ENCODE results near the gene GRIP1.
A peak's percentile ranks its signal among the peaks of the same experiment; 100 is the strongest.

The GRIP1 gene

DNA sequence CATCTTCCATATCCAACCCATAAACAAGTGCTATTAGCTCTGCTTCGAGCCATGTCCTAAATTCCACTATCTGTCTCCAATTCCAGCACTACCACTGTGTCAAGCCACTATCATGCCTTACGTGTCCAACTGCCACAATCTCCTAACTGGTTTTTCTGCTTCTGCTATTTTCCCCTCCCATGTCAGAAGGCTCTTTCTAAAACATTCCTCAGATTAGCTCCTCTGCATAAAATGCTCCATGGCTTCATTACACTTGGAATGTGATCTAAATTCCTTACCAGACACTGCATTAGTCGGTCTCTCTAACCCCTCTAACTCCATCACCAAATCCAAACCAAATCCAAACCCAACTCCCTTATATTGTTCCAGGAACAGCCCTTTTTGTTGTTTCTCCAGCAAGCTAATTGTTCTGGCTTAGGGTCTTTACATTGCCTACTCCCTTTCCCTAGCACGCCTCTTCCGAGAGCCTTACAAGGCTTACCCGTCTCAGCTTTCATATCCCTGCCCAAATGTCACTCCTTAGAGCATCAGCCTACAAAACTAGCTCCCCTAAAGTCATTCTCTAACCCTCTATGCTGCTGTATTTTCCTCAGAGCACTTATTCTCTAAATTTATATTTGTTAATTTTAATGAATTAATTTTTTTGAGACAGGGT is 236.8 kb downstream of the GRIP1 start:
- no peak for DNase-seq

DNA sequence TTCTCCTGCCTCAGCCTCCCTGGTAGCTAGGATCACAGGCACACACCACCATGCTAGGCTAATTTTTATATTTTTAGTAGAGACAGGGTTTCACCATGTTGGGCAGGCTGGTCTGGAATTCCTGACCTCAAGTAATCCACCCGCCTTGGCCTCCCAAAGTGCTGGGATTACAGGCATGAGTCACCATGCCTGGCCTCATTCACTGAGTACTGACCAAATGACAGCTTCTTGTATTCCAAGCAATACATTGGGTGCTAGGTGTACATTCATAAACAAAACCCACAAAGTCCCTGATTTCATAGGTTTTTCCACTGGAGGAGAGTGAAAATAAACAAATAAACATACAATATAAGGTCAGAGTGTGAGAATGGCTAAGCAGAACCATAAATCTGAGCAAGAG is 240.3 kb downstream of the GRIP1 start:
- no peak for DNase-seq

DNA sequence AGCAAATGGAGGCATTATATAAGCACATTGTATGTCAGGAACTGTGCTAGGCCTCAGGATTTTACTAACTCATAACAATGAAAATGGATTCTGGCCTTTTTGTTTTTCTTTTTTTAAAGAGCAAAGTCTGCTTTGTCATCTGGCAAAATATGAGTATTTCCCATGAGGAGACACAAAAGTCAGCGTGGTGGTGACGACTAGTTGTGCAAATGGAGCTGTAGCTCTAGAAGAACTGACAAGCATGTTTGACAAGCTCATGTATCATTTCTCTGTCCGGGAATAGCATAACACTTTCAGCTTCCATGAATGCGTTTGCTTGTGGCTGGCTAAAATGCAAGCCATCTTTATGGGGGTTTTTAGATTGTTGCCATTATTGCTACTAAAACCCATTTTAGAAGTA is 248.8 kb downstream of the GRIP1 start:
- DNase-seq, result no peak

DNA sequence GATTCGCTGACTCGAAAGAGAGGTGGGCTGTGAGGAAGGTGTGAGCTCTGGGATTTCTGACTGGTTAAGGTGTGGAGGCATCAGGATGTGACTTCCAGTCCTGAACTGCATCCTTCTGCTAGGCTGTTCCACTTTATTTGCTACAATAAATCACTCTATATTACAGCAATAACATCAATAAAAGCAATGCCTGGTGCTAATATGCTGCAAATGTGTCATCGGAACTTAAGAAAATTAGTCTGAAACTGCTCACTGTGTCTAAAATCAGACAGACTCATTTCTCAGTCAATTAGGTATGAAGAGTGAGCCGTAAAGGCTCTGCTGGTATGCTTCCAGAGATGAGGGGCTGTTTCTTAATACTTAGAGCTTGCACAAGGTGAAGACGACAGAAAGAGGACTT is 250.0 kb downstream of the GRIP1 start:
- DNase-seq, result peak; percentile 9

DNA sequence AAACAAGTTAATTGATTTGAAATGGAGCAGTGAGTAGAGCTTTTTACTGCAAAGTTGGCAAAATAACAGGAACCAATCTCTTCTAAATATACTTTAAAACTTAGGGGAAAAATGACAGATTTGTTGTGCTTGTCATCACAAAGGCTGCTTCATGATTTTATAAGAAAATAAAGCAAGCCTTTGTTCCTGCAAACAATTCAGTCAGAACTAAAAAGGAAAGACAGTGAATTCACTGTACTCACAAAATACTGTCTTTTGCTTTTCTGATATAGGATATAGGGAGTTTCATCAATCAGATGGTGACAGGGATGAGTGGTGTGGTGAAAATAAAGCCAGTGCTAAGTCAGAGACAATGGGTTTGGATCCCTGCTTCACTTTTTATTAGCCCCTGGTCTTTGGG is 250.6 kb downstream of the GRIP1 start:
- DNase-seq, result no peak

DNA sequence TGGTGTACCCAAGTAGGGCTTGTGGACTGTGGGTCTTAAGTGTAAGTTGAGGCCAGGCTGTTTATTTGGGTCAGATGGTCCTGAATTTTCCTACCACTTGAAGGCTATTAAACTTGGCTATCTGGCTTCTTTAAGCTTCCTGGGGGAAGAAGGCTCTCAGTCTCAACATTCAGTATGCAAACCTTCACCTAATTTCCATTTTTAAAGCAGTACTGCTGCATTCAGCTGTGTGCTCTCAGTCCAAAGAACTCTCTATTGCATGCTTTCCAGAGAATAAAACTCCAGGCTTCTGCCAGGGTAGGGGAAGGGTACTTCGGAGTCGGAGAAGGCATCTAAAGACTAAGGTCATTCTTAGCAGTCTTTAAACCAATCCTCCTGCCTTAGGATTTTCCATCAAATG is 252.2 kb downstream of the GRIP1 start:
- DNase-seq, result no peak

DNA sequence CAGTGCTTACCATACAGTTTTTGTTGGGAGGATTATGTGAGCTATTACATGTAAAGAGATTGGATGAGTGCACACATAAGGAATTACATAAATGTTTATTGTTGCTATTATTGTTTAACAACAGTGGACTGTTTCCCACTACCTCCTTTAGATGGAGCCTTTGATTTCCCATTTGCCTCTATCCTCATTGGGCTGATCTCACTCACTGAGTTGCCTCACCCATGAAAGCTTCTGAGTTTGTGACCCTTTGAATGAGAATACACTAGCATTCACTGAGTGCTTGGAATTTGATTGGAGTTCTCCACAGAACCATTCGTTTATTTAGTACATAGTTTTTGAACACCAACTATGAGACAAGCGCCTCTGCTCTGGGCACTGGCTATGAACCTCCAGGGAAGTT is 255.6 kb downstream of the GRIP1 start:
- no peak for DNase-seq

DNA sequence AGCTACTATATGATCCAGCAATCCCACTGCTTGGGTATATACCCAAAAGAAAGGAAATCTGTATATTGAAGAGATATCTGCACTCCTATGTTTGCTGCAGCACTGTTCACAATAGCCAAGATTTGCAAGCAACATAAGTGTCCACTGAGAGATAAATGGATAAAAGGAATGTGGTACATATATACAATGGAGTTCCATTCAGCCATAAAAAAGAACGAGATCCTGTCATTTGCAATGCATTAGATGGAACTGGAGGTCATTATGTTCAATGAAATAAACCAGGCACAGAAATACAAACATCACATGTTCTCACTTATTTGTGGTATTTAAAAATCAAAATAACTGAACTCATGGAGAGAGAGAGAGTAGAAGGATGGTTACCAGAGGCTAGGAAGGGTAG is 260.0 kb downstream of the GRIP1 start:
- DNase-seq, result no peak

DNA sequence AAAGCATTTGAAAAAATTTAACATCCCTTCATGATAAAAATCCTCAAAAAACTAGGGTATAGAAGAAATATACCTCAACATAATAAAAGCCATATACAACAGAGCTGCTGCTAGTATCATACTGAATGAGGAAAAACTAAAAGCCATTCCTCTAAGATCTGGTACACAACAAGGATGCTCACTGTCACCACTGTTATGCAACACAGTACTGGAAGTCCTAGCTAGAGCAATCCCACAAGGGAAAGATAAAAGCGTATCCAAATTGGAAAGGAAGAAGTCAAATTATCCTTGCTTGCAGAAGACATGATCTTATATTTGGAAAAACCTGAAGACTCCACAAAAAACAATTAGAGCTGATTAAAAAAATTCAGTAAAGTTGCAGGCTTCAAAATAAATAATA is 261.7 kb downstream of the GRIP1 start:
- DNase-seq, result no peak

DNA sequence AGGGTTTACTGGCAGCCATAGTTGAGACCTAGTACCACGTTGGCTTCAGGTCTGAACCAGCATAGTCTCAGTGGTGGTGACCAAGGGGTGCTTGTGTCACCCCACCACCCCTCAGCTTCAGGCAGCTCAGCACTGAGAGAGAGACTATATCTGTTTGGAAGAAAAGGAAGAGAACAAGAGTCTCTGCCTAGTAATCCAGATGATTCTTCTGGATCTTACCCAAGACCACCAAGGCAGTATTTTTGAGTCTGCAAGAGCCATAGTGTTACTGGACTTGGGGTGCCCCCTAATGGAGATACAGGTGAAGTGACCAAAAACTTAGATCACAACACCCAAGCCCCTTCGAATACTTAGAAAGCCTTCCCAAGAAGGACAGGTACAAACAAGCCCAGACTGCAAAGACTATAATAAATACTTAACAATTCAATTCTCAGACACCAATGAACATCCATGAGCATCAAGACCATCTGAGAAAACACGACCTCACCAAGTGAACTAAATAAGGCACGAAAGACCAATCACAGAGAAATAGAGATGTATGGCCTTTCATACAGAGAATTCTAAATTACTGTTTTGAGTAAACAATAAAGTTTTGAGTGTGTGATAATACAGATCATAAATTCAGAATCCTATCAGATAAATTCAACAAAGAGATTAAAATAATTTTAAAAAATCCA is 269.5 kb downstream of the GRIP1 start:
- no peak for DNase-seq

DNA sequence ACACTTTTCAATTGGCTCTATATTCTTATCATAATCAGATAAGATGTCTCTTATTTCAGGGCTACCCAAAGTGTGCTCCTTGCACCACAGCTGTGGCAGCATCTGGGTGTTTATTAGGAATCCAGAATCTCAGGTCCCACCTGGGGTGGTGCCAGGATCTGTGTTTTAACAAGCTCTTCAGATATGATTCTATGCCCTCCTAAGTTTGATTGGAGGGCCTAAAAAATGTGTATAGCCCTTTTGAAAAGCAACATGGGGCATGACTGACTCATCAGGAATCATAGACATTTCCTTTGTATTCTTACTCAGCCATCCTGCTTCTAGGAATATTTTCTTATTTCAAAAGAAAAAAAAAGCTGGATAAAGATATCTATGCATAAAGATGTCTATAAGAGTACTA is 273.5 kb downstream of the GRIP1 start:
- DNase-seq, result no peak

DNA sequence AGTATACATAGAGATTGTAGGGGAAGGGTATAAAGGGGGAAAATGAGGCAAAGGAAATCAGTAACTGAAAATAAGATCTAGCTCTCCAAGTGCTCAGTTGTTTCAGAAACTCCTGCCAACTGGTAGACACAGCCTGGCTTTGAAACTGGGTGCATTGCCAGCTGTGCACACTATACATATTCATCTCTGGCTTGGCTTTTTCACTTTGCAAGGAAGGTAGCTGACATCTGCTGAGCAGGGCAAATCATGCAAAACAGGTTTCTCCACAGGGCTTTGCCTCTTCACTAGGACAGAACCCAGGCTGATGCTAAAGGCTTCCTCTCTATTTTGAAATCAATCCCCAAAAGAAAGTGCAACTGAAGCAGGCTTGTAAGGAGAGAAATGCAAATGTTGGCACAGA is 275.1 kb downstream of the GRIP1 start:
- no peak for DNase-seq

DNA sequence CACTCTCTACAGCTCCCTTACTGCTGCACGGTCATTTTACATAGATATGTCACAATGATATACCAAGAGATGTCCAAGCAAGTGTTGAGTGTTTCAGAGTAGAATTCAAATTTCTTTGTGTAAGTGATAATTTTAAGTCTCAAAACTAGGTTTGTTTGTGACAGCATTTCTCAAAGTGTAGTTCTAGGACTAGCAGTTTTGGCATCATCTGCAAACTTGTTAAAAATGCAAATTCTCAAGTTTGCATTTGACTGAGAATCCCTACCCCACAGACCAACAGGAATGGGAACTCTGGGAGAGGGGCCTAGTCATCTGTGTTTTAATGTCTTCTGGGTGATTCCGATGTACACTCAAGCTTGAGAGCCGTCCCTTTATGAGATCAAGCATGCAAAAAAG is 279.0 kb downstream of the GRIP1 start:
- DNase-seq, result no peak

DNA sequence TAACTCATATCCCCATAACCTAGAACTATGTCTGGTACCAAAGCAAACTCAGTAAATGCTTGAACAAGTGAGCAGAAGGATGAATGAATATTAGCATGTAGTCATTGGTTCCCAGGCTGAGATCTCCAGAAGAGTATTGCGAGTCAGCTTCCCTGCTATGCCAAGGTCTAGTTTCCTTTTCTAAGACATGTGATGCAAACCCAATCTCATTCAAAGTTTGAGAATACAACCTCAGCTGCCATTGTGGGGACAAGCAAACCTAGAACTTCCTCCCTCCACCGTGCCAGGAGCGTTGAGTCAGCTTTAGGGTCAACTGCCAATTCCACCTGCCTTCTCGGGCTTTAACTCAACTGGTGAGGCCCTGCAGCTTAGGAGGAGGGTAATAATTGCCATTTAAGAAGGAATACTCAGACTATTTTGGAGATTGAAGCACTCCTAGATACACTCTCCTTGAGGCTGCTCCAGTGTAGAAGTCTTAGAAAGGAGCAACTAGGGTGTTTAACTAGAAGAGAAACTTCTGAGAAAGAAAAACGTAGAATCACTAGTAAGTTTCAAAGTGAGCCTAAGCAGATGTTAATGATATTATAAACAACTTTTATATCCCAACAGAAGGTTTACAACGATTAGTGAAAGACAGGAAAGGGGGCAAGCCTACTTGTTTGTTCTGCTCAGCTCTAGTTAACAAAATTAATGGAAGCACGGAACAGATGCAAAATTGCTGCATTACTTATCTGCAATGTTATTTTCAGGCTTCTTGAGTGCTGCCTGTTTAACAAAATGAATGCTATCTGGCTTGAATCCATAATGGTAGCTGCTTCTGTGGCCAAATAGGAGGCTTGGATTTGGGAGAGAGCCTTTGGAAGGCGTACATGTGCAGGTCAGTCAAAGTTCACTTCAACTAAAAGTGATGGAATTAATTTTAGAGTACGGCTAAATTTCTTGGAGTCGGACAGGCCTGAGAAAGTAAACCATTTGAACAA is 279.7 kb downstream of the GRIP1 start:
- no peak for DNase-seq

DNA sequence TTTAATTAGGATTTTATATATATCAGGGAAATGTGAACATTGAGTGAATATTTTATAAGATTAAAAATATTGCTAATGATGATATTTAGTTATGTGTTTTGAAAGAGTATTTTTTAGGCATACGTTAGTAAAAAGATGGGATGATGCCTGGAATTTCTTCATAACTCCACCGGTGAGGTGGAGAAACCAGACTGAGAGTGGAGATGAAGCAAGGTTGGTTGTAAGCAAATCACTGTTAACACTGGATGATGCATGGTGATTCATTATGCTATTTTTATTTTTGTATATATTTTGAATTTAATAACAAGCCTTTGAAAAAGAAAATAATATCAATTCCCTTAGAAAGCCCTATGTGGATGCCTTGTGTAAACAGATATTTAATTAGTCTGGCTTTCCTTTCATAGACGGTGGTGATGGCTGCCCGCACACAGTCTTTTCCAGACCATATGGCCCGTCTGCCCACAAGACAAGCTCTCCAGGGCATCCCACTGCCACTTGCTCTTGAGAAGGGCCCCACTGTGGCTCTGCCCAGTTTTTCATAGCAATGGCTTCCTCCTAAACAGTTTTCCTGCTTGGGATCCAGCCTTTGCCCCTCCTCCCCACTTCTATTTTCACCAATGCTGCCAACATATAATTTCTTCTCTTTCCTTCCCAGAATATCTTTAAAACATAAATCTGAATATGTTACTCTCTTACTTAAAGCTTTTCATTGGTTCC is 281.1 kb downstream of the GRIP1 start:
- DNase-seq, result no peak

DNA sequence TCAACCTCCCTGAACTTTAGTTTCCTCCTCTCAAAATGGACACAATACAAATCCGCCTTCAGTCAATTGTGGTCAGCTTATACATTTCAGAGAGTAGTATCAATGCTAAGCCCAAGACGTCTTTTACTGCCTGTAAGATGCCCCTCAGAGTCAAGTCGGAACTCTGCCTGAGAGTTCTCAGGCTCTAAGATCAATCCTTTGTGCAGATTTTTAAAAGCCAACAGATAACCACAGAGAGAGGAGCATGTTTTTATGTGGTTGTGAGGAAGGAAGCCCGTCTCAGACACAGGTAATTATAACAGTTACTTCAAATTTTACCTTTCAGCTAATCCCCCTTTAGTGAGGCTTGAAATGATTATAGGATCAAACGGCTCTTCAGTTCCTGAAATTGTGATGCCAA is 285.0 kb downstream of the GRIP1 start:
- DNase-seq, result no peak

DNA sequence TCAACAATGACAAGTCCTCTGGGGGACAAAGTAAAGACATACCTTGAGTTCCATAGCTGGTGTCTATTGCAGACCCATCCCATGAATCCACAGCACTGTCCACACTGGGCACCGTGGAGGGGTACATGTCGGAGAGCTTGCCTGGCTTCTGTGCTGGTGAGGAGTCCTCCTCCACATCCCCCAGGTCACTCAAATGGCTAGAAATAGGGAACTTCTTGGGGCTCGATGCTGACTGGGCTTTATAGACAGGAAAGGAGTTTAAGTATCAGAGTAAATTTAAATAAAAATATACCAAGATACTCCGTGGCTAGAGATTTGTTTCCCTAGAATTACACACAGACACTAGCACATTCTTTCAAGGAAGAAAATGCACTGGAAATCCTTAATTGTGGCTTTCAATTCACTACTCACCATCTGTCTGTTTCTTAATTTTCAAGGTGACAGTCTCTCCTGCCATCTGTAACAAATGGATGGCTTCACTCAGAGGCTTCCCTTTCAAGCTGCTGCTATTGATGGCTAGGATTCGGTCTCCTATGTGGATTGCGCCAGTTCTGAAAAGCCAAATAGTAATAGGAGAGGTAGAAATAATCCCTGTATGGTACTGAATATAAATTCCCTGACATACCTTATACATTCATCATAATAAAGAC is 286.5 kb downstream of the GRIP1 start:
- no peak for DNase-seq

DNA sequence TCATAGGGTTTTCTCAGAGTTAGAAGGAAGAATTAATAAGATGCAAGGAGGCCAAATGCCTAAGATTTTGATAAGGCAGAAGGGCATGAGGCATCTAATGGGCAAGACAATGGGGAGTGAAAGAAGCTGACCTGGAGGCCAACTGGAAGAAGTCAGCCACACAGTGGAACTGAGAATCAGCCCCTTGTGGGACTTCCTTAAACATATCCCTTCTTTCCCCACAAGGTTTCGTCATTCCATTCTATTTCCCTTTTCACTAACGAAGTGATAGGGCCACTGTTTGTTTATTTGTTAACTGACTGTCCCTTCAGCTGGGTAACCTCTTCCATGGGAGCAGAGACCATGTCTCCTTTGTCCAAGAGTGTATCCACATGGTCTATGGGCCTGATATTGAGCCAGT is 290.4 kb downstream of the GRIP1 start:
- DNase-seq, result no peak

DNA sequence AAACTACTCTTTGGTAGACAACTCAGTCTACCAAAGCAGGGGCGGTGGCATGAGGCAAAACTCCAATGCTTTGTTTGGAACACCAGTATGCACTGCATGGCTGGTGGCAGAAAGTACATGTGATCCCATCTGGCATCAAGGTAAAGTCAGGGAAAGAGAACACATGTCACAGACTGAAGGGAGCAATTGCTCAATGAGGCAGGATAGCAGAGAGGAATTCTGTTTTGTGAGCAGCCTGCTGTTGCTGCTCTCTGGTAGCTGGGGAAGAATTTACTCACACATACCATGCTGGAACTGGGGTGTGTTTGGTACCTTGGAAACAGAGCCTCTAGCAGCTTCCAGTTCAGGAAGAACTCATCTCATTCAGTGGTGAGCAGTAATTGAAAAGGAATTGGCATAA is 291.8 kb downstream of the GRIP1 start:
- no peak for DNase-seq

DNA sequence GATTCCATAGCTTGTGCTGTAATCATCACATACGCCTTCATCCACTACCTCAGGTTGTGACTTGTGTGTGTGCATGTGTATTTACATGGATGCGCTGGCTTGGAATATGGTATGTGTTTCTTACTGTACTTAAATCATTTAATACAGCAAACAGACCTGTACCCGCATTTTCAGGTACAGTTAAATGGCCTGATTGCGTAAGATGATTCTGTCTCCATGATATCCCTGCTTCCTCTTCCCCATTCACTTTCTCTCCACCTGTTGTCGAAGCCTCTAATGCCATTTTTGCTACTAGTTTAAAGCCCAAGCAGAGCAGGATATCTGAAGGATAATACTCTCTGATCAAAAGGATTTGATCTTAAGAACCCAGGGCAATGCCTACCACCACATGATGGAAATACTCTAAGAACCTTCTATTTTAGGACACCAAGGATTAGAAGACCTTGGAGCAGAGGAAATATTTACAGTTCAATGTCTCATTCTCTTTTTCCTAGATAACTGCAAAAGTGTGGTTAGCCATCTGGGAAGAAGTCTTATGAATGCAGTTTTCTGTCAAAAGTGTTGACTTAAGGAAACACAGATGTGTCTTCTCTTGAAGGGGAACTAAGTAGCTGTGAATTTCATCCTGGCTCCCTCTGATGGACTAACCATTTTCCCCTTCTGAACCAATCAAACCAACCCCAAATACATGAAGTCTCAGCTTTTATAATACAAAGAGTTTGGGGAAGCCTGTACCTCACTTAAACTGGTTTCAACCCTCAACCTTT is 297.9 kb downstream of the GRIP1 start:
- no peak for DNase-seq

DNA sequence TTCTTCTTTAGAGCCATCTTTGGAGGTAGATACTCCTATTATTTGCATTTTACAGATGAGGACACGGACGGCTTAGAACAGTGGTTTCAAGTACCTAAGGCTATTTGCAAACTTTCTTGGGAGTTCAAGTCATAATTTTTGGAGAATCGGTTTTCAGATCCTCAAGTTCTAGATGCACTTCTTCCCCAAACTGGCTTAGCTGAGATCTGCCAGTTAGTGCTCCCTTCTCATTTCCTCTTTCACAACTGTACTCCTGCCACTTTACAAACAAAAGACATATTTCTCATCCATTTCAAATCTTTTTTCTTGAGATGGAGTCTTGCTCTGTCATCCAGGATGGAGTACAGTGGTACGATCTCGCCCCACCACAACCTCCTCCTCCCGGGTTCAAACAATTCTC is 299.3 kb downstream of the GRIP1 start:
- no peak for DNase-seq

DNA sequence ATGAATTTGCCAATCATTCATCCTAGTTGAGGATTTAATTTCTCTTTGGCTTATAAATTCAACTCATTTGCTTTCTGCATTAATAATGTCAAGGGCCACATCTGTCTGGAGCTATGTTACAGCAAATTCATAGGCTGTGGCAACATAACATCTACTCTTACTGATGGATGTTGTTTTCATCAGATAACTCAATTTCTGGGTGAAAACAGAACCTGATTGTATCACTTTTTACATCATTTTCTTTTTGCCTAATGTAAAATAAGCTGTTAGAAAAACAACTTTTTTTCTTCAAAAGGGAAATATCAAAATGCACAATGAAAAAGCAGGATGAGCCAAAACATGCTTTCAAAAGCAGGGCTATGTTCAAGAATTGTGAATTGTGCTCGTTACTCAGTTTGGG is 303.3 kb downstream of the GRIP1 start:
- DNase-seq, result no peak
